GM13976 (cell line): Measurements from ENCODE around the gene AGAP3.

ENCODE experiments used
- DNase-seq: peaks from one replicate; pipeline ENCODE4 v3.0.0; 2012; ENCODE audit warnings: low spot score
- in situ Hi-C: fragments of 300-500 bp; cut with MboI; formaldehyde crosslinking; loops from one replicate; pipeline ENCODE4 v1.12.0; 2022; ENCODE audit warnings: low sequenced_read_pairs, mixed read lengths, inconsistent platforms; ENCODE audit not compliant: unreplicated experiment
- TF ChIP-seq, protein P1 (sequence below): IDR thresholded peaks from 2 replicates; pipeline ENCODE4 v1.5.1; 2012; ENCODE audit warnings: borderline replicate concordance, mild to moderate bottlenecking; ENCODE audit not compliant: insufficient read depth; ENCODE audit errors: extremely low read depth, missing control alignments, control extremely low read depth

AGAP3 gene

GRCh38 chr7:151178236-151178635 is 92.0 kb downstream of the AGAP3 start:
- TF ChIP-seq, protein P1, sequence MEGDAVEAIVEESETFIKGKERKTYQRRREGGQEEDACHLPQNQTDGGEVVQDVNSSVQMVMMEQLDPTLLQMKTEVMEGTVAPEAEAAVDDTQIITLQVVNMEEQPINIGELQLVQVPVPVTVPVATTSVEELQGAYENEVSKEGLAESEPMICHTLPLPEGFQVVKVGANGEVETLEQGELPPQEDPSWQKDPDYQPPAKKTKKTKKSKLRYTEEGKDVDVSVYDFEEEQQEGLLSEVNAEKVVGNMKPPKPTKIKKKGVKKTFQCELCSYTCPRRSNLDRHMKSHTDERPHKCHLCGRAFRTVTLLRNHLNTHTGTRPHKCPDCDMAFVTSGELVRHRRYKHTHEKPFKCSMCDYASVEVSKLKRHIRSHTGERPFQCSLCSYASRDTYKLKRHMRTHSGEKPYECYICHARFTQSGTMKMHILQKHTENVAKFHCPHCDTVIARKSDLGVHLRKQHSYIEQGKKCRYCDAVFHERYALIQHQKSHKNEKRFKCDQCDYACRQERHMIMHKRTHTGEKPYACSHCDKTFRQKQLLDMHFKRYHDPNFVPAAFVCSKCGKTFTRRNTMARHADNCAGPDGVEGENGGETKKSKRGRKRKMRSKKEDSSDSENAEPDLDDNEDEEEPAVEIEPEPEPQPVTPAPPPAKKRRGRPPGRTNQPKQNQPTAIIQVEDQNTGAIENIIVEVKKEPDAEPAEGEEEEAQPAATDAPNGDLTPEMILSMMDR = no peak
- DNase-seq = no peak
- in situ Hi-C loops = no loop called here

DNA sequence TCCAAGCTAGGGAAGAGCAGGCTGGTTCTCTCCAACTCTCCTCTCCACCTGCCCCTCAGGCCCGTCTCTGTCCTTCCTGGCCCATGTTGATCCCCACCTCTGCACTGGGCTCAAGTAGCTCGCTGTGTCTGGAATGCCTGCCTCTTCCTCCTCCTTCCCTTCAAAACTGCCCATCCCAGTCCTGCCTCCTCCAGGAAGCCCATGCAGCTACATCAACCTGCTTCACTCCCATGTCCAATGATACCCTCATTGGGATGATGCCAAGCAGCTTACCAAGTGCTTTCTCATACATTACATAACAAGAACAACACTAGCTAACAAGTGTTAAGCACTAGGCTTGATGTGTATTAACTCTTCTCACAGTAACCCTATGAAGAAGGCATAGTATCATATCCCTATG is 92.6 kb downstream of the AGAP3 start:
- TF ChIP-seq, protein P1 = no peak
- in situ Hi-C loops = no loop called here
- no peak for DNase-seq

- no peak for DNase-seq
- TF ChIP-seq, protein P1 = no peak
- in situ Hi-C loops = no loop called here
Observed at GRCh38 chr7:151179287-151179860, 93.1 kb downstream of the AGAP3 start.

DNA sequence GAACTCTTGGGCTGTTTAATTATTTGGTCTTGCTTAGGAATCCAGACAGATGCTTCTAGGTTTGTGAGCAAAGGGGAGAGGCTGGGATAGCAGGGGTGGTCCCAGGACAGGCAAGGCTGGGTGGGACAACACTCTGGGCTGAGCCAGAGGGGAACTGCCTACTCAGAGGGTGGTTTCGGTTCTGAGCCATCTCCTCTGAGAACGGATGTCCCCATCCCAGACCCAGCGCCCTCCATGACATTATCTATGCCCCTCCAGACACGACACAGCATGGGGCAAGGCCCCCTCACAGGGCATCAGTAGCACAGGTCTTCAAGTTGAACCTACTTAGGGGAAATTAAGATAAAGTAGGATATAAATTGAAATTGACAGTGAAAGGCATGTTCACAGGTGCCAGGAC is 93.7 kb downstream of the AGAP3 start:
- no peak for DNase-seq
- in situ Hi-C loops = no loop called here
- TF ChIP-seq, protein P1 = no peak

GRCh38 chr7:151181011-151181431 is 94.7 kb downstream of the AGAP3 start:
- no peak for DNase-seq
- TF ChIP-seq, protein P1 = no peak
- in situ Hi-C loops = no loop called here

DNA sequence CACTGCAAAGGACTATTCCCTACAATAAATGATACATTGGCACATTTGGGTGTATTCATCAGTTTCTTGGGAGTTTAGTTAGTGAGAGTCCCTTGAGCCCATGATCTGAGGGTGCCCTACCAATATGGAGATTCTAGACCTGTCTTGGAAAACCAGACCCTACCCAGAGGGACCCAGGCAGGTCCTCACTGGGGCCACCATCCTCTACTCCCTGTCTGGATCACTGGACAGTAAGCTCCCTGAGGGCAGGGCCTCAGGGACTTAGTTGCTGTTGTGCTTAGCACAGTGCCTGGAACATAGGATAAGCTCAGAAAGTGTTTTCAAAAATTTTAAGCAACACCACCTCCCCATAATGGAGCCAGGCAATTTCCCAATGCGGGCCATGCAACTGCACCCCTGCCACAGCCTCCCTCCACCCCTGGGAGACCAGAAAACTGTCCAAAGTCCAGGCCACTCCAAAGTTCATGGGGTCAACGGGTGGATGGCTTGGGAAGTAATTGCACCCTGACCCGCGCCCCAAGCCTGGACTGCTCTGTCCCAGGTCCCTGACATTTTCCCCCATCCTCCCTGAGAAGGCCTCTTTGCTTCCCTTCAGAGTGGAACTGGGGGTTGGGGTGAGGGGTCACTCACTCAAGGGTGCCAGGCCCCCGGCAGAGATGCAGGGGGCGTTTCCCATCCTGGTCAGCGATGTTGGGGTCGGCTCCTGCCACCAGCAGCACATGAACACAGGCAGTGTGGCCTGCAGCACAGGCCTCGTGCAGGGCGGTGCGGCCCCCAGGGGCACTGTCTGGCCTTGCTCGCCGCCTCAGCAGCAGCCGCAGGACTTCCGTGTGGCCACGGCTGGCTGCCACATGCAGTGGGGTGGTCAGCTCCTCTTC is 99.7 kb downstream of the AGAP3 start:
- TF ChIP-seq, protein P1 = no peak
- in situ Hi-C loops = no loop called here
- DNase-seq = no peak
